ENCODE data around the gene SUN2. TPM values are rescaled to one million over a fixed set of nuclear protein-coding genes. Genes with fewer than 3 reads are reported as not detected.

Gene SUN2
- total RNA-seq, 1 donor from 2014 or later = 16.2 TPM

DNA sequence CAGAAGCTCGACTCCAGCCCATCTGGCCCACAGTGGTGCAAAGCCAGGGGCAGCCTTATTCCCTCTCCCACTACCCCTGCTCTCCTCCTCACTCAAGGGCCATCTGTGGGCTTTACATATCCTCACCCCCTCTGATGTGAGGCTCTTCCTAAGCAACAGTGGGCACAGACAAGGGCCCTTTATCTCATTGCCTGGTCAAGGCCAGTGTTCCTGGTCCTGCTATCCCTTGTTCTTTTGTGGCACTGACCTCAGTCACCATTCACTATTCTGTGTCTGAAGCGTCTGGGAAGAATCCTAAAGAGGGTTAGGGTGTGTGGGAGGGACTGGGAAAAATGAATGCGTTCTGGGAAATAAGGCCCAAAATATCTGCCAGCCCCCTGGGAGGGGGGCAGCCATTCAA lies 30.8 kb upstream of the SUN2 start:
- Histone ChIP-seq H3K4me1 (peaks cover 7% of the 10 kb centered on the region), H2AFZ (replicated peaks) (no peak overlapping the region), H3K4me2 (no peak overlapping the region), H3K36me3 (no peaks in the 10 kb centered on the region), H3K27ac (no peak overlapping the region), H3K4me3 (no peak overlapping the region), H3K9ac (no peak overlapping the region), H3F3A (ENCODE audit: low read depth) (no peaks in the 10 kb centered on the region), H3K27me3 (no peaks in the 10 kb centered on the region), H3K79me2 (ENCODE audit: low read depth) (no peaks in the 10 kb centered on the region), H4K20me1 (ENCODE audit: low read depth) (peaks cover 3% of the 10 kb centered on the region), H3K9me3 (ENCODE audit: low read depth) (no peaks in the 10 kb centered on the region)
- Mint-ChIP-seq H3K27me3 (ENCODE audit: insufficient read depth, low read depth) (peaks cover 3% of the 10 kb centered on the region), H3K4me3 (no peak overlapping the region), H3K9me3 (no peaks in the 10 kb centered on the region), H3K36me3 (peaks cover 2% of the 10 kb centered on the region), H3K4me1 (peaks cover 10% of the 10 kb centered on the region), H3K27ac (no peak overlapping the region)
- TF ChIP-seq EZH2phosphoT487 (IDR thresholded peaks at IDR 0.05) (no peak), EZH2 (IDR thresholded peaks at IDR 0.05) (no peak)
- TF ChIP-seq, protein P1, sequence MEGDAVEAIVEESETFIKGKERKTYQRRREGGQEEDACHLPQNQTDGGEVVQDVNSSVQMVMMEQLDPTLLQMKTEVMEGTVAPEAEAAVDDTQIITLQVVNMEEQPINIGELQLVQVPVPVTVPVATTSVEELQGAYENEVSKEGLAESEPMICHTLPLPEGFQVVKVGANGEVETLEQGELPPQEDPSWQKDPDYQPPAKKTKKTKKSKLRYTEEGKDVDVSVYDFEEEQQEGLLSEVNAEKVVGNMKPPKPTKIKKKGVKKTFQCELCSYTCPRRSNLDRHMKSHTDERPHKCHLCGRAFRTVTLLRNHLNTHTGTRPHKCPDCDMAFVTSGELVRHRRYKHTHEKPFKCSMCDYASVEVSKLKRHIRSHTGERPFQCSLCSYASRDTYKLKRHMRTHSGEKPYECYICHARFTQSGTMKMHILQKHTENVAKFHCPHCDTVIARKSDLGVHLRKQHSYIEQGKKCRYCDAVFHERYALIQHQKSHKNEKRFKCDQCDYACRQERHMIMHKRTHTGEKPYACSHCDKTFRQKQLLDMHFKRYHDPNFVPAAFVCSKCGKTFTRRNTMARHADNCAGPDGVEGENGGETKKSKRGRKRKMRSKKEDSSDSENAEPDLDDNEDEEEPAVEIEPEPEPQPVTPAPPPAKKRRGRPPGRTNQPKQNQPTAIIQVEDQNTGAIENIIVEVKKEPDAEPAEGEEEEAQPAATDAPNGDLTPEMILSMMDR (IDR thresholded peaks at IDR 0.05) = no peak
- no peak for DNase-seq (ENCODE audit: low spot score)

DNA sequence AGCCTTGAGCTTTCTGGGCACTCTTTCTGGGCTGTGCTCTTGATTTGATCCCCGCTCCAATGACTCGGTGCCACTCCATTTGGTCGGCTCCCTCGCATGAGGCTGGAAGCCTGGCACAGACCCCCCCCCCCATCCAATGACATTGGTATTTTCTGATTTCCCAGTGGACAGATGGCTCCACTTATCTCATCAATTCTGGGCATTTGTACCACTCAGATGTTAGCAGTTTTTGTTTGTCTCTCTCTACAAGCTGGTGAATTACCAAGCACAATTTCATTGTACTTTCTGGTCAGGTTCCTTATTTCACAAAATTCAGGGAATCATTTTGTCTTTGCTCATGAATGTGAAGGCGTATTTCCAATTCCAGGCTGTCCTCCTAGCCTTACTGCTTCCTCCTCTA lies 29.1 kb upstream of the SUN2 start:
- peaks cover 3% of the 10 kb centered on the region for H3K27me3 Mint-ChIP-seq (ENCODE audit: insufficient read depth, low read depth)
- Histone ChIP-seq H3K36me3 (no peaks in the 10 kb centered on the region), H3K9me3 (ENCODE audit: low read depth) (no peaks in the 10 kb centered on the region), H3K27ac (no peak overlapping the region), H4K20me1 (ENCODE audit: low read depth) (peaks cover 3% of the 10 kb centered on the region), H3K4me3 (no peak overlapping the region), H3K9ac (no peak overlapping the region), H3K27me3 (no peaks in the 10 kb centered on the region), H3F3A (ENCODE audit: low read depth) (no peaks in the 10 kb centered on the region), H2AFZ (replicated peaks) (no peak overlapping the region), H3K79me2 (ENCODE audit: low read depth) (no peaks in the 10 kb centered on the region), H3K4me2 (no peak overlapping the region), H3K4me1 (peaks cover 7% of the 10 kb centered on the region)
- no peak for DNase-seq (ENCODE audit: low spot score)
- TF ChIP-seq EZH2 (IDR thresholded peaks at IDR 0.05) (no peak), EZH2phosphoT487 (IDR thresholded peaks at IDR 0.05) (no peak)
- TF ChIP-seq, protein P1 (IDR thresholded peaks at IDR 0.05) = no peak
- no peaks in the 10 kb centered on the region for H3K9me3 Mint-ChIP-seq
- H3K27ac Mint-ChIP-seq = no peak overlapping the region
- peaks cover 10% of the 10 kb centered on the region for H3K4me1 Mint-ChIP-seq
- H3K4me3 Mint-ChIP-seq = no peak overlapping the region
- H3K36me3 Mint-ChIP-seq = peaks cover 5% of the 10 kb centered on the region

DNA sequence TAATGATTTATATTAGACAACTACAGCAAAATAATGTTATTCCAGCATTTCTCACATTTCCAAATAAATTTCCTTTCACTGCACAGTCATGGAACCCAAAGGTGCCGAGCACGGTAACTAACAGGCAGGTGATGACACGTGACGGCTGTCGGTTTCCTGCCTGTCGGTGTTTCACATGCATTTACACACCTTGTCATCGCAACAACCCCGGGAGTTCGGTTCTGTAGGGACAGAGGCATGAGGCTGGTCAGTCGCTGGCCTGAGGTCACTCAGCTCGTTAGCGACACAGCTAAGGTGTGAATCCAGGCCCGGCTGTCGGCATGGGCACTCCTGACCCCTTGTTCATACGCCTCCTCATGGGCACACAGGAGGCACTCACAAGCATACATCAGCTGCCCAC lies 28.2 kb upstream of the SUN2 start:
- no peak overlapping the region for H3K4me2 ChIP-seq
- Mint-ChIP-seq H3K4me1 (peaks cover 10% of the 10 kb centered on the region), H3K27me3 (ENCODE audit: insufficient read depth, low read depth) (peaks cover 3% of the 10 kb centered on the region), H3K36me3 (peaks cover 5% of the 10 kb centered on the region), H3K9me3 (no peaks in the 10 kb centered on the region), H3K27ac (no peak overlapping the region), H3K4me3 (no peak overlapping the region)
- H2AFZ ChIP-seq (replicated peaks) = no peak overlapping the region
- no peak overlapping the region for H3K4me3 ChIP-seq
- TF ChIP-seq EZH2phosphoT487 (IDR thresholded peaks at IDR 0.05) = no peak
- DNase-seq (ENCODE audit: low spot score) = no peak
- no peaks in the 10 kb centered on the region for H3K36me3 ChIP-seq
- no peaks in the 10 kb centered on the region for H3K79me2 ChIP-seq (ENCODE audit: low read depth)
- peaks cover 7% of the 10 kb centered on the region for H3K4me1 ChIP-seq
- H3K27me3 ChIP-seq = no peaks in the 10 kb centered on the region
- no peaks in the 10 kb centered on the region for H3F3A ChIP-seq (ENCODE audit: low read depth)
- no peaks in the 10 kb centered on the region for H3K9me3 ChIP-seq (ENCODE audit: low read depth)
- H3K9ac ChIP-seq = no peak overlapping the region
- peaks cover 3% of the 10 kb centered on the region for H4K20me1 ChIP-seq (ENCODE audit: low read depth)
- no peak overlapping the region for H3K27ac ChIP-seq

DNA sequence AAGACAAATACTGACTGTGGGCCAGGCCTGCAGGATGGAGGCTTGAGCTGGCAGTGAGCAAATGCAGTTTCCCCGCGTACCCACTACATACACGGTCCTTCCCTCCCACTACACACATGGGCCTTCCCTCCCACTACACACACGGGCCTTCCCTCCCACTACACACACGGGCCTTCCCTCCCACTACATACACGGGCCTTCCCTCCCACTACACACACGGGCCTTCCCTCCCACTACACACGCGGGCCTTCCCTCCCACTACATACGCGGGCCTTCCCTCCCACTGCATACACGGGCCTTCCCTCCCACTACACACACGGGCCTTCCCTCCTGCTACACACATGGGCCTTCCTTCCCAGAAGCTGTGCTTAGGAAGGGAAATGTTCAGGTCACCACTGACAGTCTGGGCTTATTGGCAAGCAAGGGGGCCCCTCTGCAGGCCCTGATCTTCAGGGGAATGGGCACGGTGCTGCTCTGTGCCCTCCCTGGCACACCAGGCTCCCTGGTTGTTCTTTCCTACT lies 27.4 kb upstream of the SUN2 start:
- Mint-ChIP-seq H3K9me3 (no peaks in the 10 kb centered on the region), H3K36me3 (peaks cover 5% of the 10 kb centered on the region), H3K27me3 (ENCODE audit: insufficient read depth, low read depth) (no peaks in the 10 kb centered on the region), H3K27ac (no peak overlapping the region), H3K4me1 (peaks cover 10% of the 10 kb centered on the region), H3K4me3 (no peak overlapping the region)
- H3F3A ChIP-seq (ENCODE audit: low read depth) = no peaks in the 10 kb centered on the region
- no peak overlapping the region for H3K27ac ChIP-seq
- no peaks in the 10 kb centered on the region for H3K36me3 ChIP-seq
- no peak for DNase-seq (ENCODE audit: low spot score)
- peaks cover 3% of the 10 kb centered on the region for H4K20me1 ChIP-seq (ENCODE audit: low read depth)
- no peak overlapping the region for H3K4me3 ChIP-seq
- H3K4me1 ChIP-seq = peaks cover 7% of the 10 kb centered on the region
- no peaks in the 10 kb centered on the region for H3K27me3 ChIP-seq
- TF ChIP-seq, protein P1 (IDR thresholded peaks at IDR 0.05) = no peak
- no peak for TF ChIP-seq EZH2 (IDR thresholded peaks at IDR 0.05)
- no peak for TF ChIP-seq EZH2phosphoT487 (IDR thresholded peaks at IDR 0.05)
- no peak overlapping the region for H3K4me2 ChIP-seq
- H3K9me3 ChIP-seq (ENCODE audit: low read depth) = no peaks in the 10 kb centered on the region
- no peak overlapping the region for H2AFZ ChIP-seq (replicated peaks)
- no peaks in the 10 kb centered on the region for H3K79me2 ChIP-seq (ENCODE audit: low read depth)
- no peak overlapping the region for H3K9ac ChIP-seq
